Stimulated activated CD4-positive, alpha-beta T cell treated with anti-CD3 and anti-CD28 coated beads, TNF-alpha, amount 100 ng/mL, for 1 hour (primary cell): ENCODE data around the gene PTPRG.

ENCODE experiments used
- DNase-seq, 3 donors: peaks; one replicate each; pipeline ENCODE4 v3.0.0-alpha.2; 2020; ENCODE audit warnings: low read depth in 3 of 3, low spot score in 1 of 3

PTPRG gene

DNA sequence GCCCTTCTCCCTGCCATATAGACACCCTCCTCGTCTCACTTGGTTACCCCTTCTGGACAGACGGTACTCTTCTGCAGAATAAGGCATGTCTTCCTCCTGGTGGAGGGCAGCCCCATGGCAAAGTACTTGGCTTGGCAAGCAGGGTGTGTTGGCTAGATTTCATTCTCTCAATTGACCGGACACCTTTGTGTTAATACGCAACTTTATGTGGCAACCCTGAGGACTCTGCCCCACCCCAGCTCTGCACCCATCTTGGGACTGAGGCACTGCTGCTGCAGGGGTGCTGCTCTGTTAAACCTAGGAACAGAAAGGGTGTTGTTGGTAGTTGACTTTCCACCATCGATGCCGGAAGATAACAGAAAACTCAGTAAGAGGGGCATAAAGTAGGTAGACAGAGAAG is 55.2 kb downstream of the PTPRG start:
- DNase-seq, result no peak

DNA sequence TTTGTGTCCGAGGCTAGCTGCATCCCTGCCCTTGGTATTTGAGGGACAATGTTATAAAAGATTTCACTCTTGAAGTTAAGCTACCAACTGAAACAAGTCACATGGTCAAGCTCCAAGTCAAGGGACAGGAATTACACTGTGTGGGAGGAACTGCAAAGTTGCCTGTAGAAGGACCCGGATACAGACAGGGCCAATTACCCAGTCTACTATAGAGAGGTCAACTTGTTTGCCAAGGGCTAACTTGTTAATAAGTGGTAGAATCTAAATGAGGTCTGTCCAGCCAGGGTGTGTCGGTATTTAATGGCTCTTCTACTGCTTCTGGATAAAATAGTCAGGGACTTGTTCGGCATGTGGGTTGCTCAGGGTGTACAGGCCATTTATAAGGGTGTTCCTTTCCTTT is 55.7 kb downstream of the PTPRG start:
- no peak for DNase-seq

DNA sequence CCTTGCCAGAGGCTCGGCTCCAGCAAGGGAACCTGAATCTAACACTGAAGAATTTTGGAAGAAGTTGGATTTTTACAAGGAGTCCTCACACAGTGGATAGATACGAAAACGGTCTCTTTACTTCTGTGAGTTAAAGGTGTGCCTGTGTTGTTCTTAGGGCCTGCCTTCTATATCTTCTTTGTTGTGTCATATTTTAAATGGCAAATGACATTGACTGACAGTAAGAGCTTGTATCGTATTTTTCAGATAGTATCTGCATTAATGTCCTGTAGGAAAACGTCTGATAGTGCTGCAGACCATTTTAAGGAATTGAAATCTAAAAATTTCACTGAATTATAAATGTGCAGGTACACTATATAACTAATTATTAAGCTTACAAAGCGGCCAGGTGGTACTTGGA is 56.3 kb downstream of the PTPRG start:
- DNase-seq, result no peak

- no peak for DNase-seq
Measured at GRCh38 chr3:61618231-61618630, 56.9 kb downstream of the PTPRG start.

DNA sequence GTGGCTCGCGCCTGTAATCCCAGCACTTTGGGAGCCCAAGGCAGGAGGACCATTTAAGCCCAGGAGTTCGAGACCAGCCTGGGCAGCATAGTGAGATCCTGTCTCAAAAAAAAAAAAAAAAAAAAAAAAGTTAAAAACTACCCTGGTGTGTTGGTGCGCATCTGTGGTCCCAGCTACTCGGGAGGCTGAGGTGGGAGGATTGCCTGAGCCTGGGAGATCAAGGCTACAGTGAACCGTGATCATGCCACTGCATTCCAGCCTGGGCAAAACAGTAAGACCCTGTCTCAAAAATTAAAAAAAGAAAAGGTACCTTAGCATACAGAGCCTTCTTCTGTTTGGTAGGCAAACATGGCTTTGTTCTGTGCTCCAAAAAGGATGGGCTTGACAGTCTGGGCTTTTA is 57.5 kb downstream of the PTPRG start:
- DNase-seq, result no peak

DNA sequence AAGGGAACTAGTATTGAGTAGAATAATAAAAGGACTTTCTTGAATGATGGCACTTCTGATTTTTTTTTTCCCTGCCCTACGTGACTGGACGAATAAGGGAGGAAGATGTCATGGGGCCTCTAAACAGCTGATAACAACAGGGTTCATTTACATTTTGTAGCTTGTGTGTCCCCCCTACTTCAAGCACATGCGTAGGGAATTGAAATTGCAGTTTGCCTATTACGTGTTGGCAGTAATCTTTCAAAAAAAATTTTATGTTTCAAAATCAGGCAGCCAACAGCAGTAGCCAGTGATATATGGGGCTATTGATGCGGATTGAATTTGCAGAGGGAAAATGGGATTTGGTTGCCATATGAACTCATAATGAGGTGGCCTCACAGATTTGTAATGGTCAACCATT is 58.7 kb downstream of the PTPRG start:
- DNase-seq, result no peak

GRCh38 chr3:61624300-61624699 is 62.9 kb downstream of the PTPRG start:
- no peak for DNase-seq

DNA sequence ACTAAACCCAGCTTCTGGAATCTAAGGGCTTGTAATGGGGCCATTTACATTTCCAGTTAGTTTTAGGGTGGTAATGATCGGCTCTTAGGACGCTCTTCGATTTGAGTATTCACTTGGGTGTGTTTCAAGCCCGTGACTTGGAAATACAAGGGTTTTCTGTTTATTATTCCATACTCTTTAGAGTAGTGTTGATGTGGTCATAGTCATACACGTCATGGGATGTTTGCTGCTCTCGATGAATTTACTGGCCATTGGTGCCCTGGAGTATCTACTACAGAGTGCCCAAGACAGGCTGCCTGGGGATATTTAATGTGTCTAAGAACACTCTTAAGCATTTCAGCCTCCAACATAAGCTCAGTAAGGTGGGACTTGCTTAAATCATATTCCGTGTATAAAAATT is 64.1 kb downstream of the PTPRG start:
- no peak for DNase-seq

GRCh38 chr3:61626484-61626883 is 65.1 kb downstream of the PTPRG start:
- DNase-seq, result no peak

GRCh38 chr3:61627768-61628185 is 66.4 kb downstream of the PTPRG start:
- no peak for DNase-seq

DNA sequence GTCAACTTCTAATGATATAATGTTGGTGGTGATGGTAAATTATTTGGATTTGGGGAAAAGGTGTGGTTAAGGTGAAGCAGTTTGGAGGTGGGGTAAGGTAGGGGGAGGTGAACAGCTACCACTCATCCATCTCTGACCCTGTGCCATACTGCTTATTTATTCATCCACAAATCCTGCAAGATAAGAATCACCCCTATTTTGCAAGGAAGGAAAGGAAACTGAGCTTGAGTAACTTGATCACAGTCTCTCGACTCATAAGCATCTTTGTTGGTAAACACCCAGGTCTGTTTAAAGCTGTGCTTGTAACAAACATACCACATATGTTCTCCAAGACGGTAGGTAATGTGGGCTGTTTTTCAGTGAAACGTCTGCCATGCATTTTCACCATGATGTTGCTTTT is 67.3 kb downstream of the PTPRG start:
- DNase-seq, result no peak

GRCh38 chr3:61629442-61629841 is 68.1 kb downstream of the PTPRG start:
- DNase-seq, result no peak

DNA sequence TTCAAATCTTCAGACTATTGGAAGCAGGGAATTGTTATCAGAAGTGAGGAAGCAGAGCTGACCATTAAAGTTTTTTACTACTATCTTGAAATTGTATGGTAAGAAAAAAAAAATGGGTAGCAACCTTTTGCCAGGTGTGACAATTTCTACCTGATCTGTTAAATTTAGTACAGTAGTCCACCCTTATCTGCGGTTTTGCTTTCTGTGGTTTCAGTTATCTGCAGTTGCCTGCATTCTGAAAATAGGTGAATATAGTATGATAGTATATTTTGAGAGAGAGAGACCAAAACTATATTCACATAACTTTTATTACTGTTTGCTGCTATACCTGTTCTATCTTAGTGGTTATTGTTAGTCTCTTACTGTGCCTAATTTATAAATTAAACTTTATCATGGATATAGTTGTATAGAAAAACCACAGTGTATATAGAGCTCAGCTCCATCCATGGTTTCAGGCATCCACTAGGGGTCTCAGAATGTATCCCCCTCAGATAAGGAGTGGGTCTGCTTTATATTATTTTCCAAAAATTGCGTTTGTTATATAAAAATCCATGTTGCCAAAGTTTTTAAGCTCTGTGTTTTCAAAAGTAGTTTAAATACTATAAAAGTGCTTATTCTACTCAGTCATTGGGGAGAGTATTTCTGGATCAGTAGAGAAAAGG is 69.9 kb downstream of the PTPRG start:
- DNase-seq, result no peak

GRCh38 chr3:61632568-61633175 is 71.3 kb downstream of the PTPRG start:
- DNase-seq, result no peak

- no peak for DNase-seq
Measured at GRCh38 chr3:61634678-61635077, 73.3 kb downstream of the PTPRG start.

GRCh38 chr3:61637088-61638051 is 76.0 kb downstream of the PTPRG start:
- DNase-seq, result no peak

- DNase-seq, result no peak
Measured at GRCh38 chr3:61638741-61639140, 77.4 kb downstream of the PTPRG start.

- DNase-seq, result no peak
Measured at GRCh38 chr3:61639991-61640390, 78.6 kb downstream of the PTPRG start.

GRCh38 chr3:61645148-61645547 is 83.8 kb downstream of the PTPRG start:
- DNase-seq, result no peak

GRCh38 chr3:61646360-61646759 is 85.0 kb downstream of the PTPRG start:
- no peak for DNase-seq

DNA sequence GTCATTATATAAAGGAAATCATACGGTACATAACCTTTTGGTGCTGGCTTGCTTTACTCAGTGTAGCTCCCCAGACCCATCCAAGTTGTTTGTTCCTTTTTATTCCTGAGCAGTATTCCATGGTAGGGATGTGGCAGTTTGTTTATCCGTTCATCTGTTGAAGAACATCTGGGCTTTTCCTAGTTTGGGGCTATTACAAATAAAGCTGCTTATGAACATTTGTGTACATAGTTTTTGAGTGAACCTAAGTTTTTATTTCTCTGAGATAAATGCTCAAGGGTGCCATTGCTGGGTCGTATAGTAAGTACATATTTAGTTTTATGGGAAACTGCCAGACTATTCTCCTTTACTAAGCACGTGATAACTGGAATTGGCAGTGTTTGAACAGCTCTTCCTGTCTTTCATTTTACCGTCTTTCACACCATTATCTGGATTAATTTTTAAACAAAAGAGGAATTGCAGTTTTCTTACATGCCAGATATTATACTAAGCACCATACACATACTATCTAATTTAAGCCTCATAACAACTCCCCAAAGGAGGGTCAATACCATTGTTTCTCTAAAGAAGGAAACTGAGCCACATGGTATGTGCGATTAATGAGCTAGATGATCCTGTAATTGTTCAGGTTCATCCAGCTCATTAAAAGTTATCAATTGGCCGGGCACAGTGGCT is 85.6 kb downstream of the PTPRG start:
- DNase-seq, result no peak

DNA sequence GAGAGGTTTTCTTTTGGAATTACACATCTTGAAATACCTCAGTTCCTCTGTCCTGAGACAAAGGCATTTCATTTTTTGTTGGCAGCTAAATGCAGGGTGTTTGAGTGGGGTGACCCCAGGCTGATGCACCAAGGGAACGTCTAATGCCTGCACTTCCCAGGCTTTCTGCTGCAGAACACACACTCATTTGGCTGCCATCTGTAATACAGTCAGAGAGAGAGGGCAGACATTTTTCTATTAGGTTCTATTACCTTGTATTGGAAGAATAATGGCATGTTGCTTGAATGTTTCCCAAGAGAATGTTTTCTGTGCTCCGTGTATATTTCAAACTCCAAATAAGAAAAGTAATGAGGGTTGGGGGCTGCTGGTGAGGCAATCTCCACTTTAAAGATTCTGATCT is 87.1 kb downstream of the PTPRG start:
- DNase-seq, result no peak
